GM12878 (cell line): ENCODE data around the gene ZNF281.

Experiments used
- CTCF ChIP-seq, 3 experiments: IDR thresholded peaks in 2 of 3; conservative IDR thresholded peaks in 1 of 3; 2 replicates each; pipeline ENCODE4 v1.5.1; 2011; ENCODE audit warnings: low read depth in 3 of 3, low read length in 3 of 3, mild to moderate bottlenecking in 3 of 3, control low read depth in 2 of 3, moderate library complexity in 2 of 3, inconsistent platforms in 1 of 3, mixed read lengths in 1 of 3; ENCODE audit not compliant: control insufficient read depth in 2 of 3, insufficient read depth in 1 of 3; ENCODE audit errors: extremely low read depth in 1 of 3
- EED ChIP-seq: sonication (generic); IDR thresholded peaks from 2 replicates; pipeline ENCODE4 v1.6.1; 2016; ENCODE audit warnings: antibody characterized with exemption, low read depth
- ETV6 ChIP-seq, 2 experiments: fragments of 450-650 bp in 1 of 2; IDR thresholded peaks in 1 of 2; conservative IDR thresholded peaks in 1 of 2; 2 replicates each; pipeline ENCODE4 v1.6.1; 2014; ENCODE audit warnings: antibody characterized with exemption in 1 of 2, borderline replicate concordance in 1 of 2, low read depth in 1 of 2, mild to moderate bottlenecking in 1 of 2, moderate library complexity in 1 of 2
- EZH2 ChIP-seq: IDR thresholded peaks from 2 replicates; pipeline ENCODE4 v1.6.1; 2012; ENCODE audit warnings: low read depth, mild to moderate bottlenecking, control low read depth, inconsistent platforms, low read length, borderline replicate concordance; ENCODE audit not compliant: control insufficient read depth
- HDAC6 ChIP-seq: fragments of 200-600 bp; sonication (generic); IDR thresholded peaks from one replicate; pipeline ENCODE4 v1.8.0; 2017; ENCODE audit warnings: antibody characterized with exemption; ENCODE audit not compliant: unreplicated experiment
- NR2F1 ChIP-seq: fragments of 450-650 bp; conservative IDR thresholded peaks from 2 replicates; pipeline ENCODE4 v1.6.1; 2017; ENCODE audit warnings: mild to moderate bottlenecking
- PBX3 ChIP-seq: IDR thresholded peaks from 2 replicates; pipeline ENCODE4 v1.6.1; 2011; ENCODE audit warnings: mild to moderate bottlenecking, low read depth, low read length, moderate library complexity; ENCODE audit not compliant: insufficient replicate concordance
- POLR2A ChIP-seq: IDR thresholded peaks from 2 replicates; pipeline ENCODE4 v1.6.1; 2011; ENCODE audit warnings: low read depth, mild to moderate bottlenecking, low read length
- RAD21 ChIP-seq: IDR thresholded peaks from 2 replicates; pipeline ENCODE4 v1.6.1; 2011; ENCODE audit warnings: mild to moderate bottlenecking, low read depth, low read length, moderate library complexity; ENCODE audit not compliant: insufficient read depth
- SRF ChIP-seq, 2 experiments: IDR thresholded peaks; 2 replicates each; pipeline ENCODE4 v1.6.1; 2011; ENCODE audit warnings: low read depth in 2 of 2, low read length in 2 of 2, mild to moderate bottlenecking in 1 of 2, moderate library complexity in 1 of 2
- YY1 ChIP-seq: IDR thresholded peaks from 2 replicates; pipeline ENCODE4 v1.6.1; 2011; ENCODE audit warnings: low read depth, mild to moderate bottlenecking, low read length
- ZBTB33 ChIP-seq: fragments of 450-650 bp; IDR thresholded peaks from 2 replicates; pipeline ENCODE4 v1.6.1; 2017; ENCODE audit warnings: mild to moderate bottlenecking
- ZNF274 ChIP-seq: IDR thresholded peaks from one replicate; pipeline ENCODE4 v1.8.0; 2011; ENCODE audit not compliant: insufficient read length, insufficient read depth

GRCh38 chr1:200442537-200443156, 32.8 kb upstream of the ZNF281 start:
- TF ChIP-seq EED (no peak), CTCF (IDR thresholded peaks at IDR 0.05 in 2 of 3, conservative IDR thresholded peaks at IDR 0.05 in 1 of 3; ENCODE audit: control insufficient read depth in 2 of 3, extremely low read depth in 1 of 3, insufficient read depth in 1 of 3, low read depth in 3 of 3, low read length in 3 of 3) (no peak), PBX3 (no peak), ZNF274 (no peak), EZH2 (no peak), NR2F1 (no peak), YY1 (no peak), SRF (IDR thresholded peaks at IDR 0.05; ENCODE audit: low read depth in 2 of 2, low read length in 2 of 2) (no peak), ZBTB33 (no peak), POLR2A (no peak), HDAC6 (no peak), RAD21 (no peak), ETV6 (conservative IDR thresholded peaks at IDR 0.05 in 1 of 2, IDR thresholded peaks at IDR 0.05 in 1 of 2; ENCODE audit: borderline replicate concordance in 1 of 2, low read depth in 1 of 2) (no peak)
